ENCODE results near the gene PPP2R2B.

GRCh38 chr5:146862641-146863040 is 15.9 kb downstream of the PPP2R2B start:
- TF ChIP-seq, protein P1, sequence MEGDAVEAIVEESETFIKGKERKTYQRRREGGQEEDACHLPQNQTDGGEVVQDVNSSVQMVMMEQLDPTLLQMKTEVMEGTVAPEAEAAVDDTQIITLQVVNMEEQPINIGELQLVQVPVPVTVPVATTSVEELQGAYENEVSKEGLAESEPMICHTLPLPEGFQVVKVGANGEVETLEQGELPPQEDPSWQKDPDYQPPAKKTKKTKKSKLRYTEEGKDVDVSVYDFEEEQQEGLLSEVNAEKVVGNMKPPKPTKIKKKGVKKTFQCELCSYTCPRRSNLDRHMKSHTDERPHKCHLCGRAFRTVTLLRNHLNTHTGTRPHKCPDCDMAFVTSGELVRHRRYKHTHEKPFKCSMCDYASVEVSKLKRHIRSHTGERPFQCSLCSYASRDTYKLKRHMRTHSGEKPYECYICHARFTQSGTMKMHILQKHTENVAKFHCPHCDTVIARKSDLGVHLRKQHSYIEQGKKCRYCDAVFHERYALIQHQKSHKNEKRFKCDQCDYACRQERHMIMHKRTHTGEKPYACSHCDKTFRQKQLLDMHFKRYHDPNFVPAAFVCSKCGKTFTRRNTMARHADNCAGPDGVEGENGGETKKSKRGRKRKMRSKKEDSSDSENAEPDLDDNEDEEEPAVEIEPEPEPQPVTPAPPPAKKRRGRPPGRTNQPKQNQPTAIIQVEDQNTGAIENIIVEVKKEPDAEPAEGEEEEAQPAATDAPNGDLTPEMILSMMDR (conservative IDR thresholded peaks at IDR 0.05; ENCODE audit: low read depth, low read length) = no peak
- TF ChIP-seq EZH2 (IDR thresholded peaks at IDR 0.05; ENCODE audit: low read length, unreplicated experiment) = no peak

All from PC-3 (cell line).